Measurements from ENCODE around the gene FOXL1. TPM values are rescaled to one million over a fixed set of nuclear protein-coding genes. Genes with fewer than 3 reads are reported as not detected.

Gene FOXL1
- total RNA-seq, 1 experiment from 2014 or later: 0.13 TPM

GRCh38 chr16:86567701-86568581 is 10.4 kb upstream of the FOXL1 start:
- Histone ChIP-seq H3K27ac (ENCODE audit: low read depth, low read length, poor library complexity, severe bottlenecking) (no peak overlapping the region), H3K36me3 (ENCODE audit: insufficient read depth, low read length, poor library complexity, severe bottlenecking) (no peaks in the 10 kb centered on the region), H3K4me1 (ENCODE audit: insufficient read depth, low read length, poor library complexity, severe bottlenecking) (peaks cover 4% of the 10 kb centered on the region), H3K9me3 (ENCODE audit: low read depth, low read length, poor library complexity, severe bottlenecking) (no peaks in the 10 kb centered on the region), H3K27me3 (replicated peaks; ENCODE audit: insufficient read depth, low read depth, low read length, poor library complexity) (peaks cover 68% of the 10 kb centered on the region), H3K4me3 (ENCODE audit: low read depth, low read length, poor library complexity, severe bottlenecking) (peak overlapping the region; percentile 39)
- DNase-seq (ENCODE audit: low spot score): peak; percentile 6
- TF ChIP-seq CTCF (conservative IDR thresholded peaks at IDR 0.05; ENCODE audit: low read depth, low read length): no peak
- TF ChIP-seq EZH2 (IDR thresholded peaks at IDR 0.05; ENCODE audit: borderline replicate concordance, low read depth, low read length, poor library complexity, severe bottlenecking): peak; percentile 87
- intact Hi-C loops (cut with micrococcal nuclease; ENCODE audit: unreplicated experiment): loop anchor here (10.0 kb wide), 1 partner anchor 1067 kb away; no protein-coding TSS in a partner anchor
- no TSS peak for BruUV-seq (replicated peaks)
- ChIA-PET CTCF (no interaction called here), POLR2A (ENCODE audit: low non-redundant PET) (no interaction called here)

GRCh38 chr16:86568677-86569623 is 9.4 kb upstream of the FOXL1 start:
- Histone ChIP-seq H3K27me3 (replicated peaks; ENCODE audit: insufficient read depth, low read depth, low read length, poor library complexity) (peaks cover 68% of the 10 kb centered on the region), H3K9me3 (ENCODE audit: low read depth, low read length, poor library complexity, severe bottlenecking) (no peaks in the 10 kb centered on the region), H3K27ac (ENCODE audit: low read depth, low read length, poor library complexity, severe bottlenecking) (no peak overlapping the region), H3K4me3 (ENCODE audit: low read depth, low read length, poor library complexity, severe bottlenecking) (no peak overlapping the region), H3K36me3 (ENCODE audit: insufficient read depth, low read length, poor library complexity, severe bottlenecking) (no peaks in the 10 kb centered on the region), H3K4me1 (ENCODE audit: insufficient read depth, low read length, poor library complexity, severe bottlenecking) (peaks cover 4% of the 10 kb centered on the region)
- TF ChIP-seq CTCF (conservative IDR thresholded peaks at IDR 0.05; ENCODE audit: low read depth, low read length): no peak
- peak; percentile 97 for TF ChIP-seq EZH2 (IDR thresholded peaks at IDR 0.05; ENCODE audit: borderline replicate concordance, low read depth, low read length, poor library complexity, severe bottlenecking)
- no peak for DNase-seq (ENCODE audit: low spot score)
- CTCF ChIA-PET: no interaction called here
- no TSS peak for BruUV-seq (replicated peaks)
- intact Hi-C loops (cut with micrococcal nuclease; ENCODE audit: unreplicated experiment): loop anchor here (10.0 kb wide), 1 partner anchor 1066 kb away; no protein-coding TSS in a partner anchor
- POLR2A ChIA-PET (ENCODE audit: low non-redundant PET): no interaction called here

- Histone ChIP-seq H3K4me3 (ENCODE audit: low read depth, low read length, poor library complexity, severe bottlenecking) (no peak overlapping the region), H3K27ac (ENCODE audit: low read depth, low read length, poor library complexity, severe bottlenecking) (no peak overlapping the region), H3K36me3 (ENCODE audit: insufficient read depth, low read length, poor library complexity, severe bottlenecking) (no peaks in the 10 kb centered on the region), H3K27me3 (replicated peaks; ENCODE audit: insufficient read depth, low read depth, low read length, poor library complexity) (peaks cover 59% of the 10 kb centered on the region), H3K9me3 (ENCODE audit: low read depth, low read length, poor library complexity, severe bottlenecking) (no peaks in the 10 kb centered on the region), H3K4me1 (ENCODE audit: insufficient read depth, low read length, poor library complexity, severe bottlenecking) (peaks cover 4% of the 10 kb centered on the region)
- intact Hi-C loops (cut with micrococcal nuclease; ENCODE audit: unreplicated experiment): loop anchor here (10.0 kb wide), 2 partner anchors 305 to 1065 kb away; no protein-coding TSS in a partner anchor
- no TSS peak for BruUV-seq (replicated peaks)
- POLR2A ChIA-PET (ENCODE audit: low non-redundant PET): no interaction called here
- DNase-seq (ENCODE audit: low spot score): no peak
- peak; percentile 15 for TF ChIP-seq EZH2 (IDR thresholded peaks at IDR 0.05; ENCODE audit: borderline replicate concordance, low read depth, low read length, poor library complexity, severe bottlenecking)
- no peak for TF ChIP-seq CTCF (conservative IDR thresholded peaks at IDR 0.05; ENCODE audit: low read depth, low read length)
- CTCF ChIA-PET: no interaction called here
Observed at GRCh38 chr16:86569701-86570447, 8.5 kb upstream of the FOXL1 start.
